HG03439 (cell line): ENCODE measurements around the gene RAVER2.
A peak's percentile ranks its signal among the peaks of the same experiment; 100 is the strongest.
"Not testable (repeated sequence)": the region's sequence is repeated elsewhere in the genome, so short reads cannot be mapped to it uniquely, and the experiment has no call there.

ENCODE experiments used
- ATAC-seq: cut with Tn5 transposase; IDR thresholded peaks from one replicate; pipeline ENCODE4 v1.9.1; 2021; ENCODE audit warnings: mild to moderate bottlenecking, moderate library complexity; ENCODE audit not compliant: unreplicated experiment

The RAVER2 gene

DNA sequence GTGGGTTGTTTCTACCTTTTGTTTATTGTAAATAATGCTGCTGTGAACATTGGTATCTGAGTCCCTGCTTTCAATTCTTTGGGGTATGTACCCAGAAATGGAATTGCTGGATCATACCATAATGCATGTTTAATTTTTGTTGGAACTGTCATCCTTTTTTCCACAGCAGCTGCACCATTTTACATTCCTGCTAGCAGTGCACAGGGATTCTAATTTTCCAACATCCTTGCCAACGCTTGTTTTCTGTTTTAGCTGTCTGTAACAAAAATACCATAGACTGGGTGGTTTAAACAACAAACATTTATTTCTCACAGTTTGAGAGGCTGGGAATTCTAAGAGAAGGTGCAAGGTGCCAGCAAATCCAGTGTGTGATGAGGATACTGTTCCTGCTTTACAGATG lies 65.1 kb downstream of the RAVER2 start:
- no peak for ATAC-seq

DNA sequence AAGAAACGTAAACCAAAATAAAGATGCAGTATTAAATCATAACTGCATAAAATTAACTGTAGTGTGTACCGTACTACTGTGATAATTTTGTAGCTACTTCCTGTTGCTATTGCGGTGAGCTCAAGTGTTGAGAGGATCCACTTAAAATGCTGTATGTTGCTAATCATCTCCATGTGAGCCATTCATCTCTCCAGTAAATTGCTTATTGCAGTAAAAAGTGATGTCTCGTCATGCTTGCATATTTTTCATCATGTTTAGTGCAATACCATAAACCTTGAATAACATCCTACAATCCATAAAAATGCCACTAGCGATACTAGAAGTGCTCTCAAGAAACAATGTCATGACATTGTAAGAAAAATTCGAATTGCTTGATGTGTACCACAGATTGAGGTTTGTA lies 66.3 kb downstream of the RAVER2 start:
- no peak for ATAC-seq

DNA sequence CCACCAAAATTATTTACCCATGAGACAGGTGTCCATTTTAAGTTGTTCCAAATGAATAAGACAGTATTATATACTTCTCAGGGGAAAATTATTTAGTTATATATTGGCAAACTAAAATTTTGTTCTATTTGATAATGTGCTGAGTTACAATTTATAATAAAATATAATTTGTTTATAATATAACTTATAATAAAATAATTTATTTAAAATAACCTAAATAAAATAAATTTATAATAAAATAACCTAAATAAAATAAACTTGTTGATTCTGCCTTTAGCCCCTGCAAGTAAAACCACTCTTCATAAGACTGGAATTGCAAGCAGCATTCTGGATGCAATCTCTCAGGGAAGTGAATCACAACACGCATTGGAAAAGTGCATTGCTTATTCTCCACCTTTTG lies 69.6 kb downstream of the RAVER2 start:
- ATAC-seq: no peak

DNA sequence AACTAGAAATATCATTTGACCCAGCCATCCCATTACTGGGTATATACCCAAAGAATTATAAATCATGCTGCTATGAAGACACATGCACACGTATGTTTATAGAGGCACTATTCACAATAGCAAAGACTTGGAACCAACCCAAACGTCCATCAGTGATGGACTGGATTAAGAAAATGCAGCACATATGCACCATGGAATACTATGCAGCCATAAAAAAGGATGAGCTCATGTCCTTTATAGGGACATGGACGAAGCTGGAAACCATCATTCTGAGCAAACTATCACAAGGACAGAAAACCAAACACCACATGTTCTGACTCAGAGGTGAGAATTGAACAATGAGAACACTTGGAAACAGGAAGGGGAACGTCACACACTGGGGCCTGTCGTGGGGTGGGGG lies 72.5 kb downstream of the RAVER2 start:
- ATAC-seq: not testable (repeated sequence)

DNA sequence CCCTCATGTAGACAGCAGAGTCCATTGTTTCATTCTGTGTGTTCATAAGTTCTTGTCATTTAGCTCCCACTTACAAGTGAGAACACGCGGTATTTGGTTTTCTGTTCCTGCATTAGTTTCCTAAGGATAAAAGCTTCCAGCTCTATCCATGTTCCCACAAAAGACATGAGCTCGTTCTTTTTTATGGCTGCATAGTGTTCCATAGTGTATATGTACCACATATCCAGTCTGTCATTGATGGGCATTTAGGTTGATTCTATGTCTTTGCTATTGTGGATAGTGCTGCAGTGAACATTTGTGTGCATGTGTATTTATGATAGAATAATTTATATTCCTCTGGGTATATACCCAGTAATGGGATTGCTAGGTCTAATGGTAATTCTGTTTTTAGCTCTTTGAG lies 75.7 kb downstream of the RAVER2 start:
- not testable (repeated sequence) for ATAC-seq

DNA sequence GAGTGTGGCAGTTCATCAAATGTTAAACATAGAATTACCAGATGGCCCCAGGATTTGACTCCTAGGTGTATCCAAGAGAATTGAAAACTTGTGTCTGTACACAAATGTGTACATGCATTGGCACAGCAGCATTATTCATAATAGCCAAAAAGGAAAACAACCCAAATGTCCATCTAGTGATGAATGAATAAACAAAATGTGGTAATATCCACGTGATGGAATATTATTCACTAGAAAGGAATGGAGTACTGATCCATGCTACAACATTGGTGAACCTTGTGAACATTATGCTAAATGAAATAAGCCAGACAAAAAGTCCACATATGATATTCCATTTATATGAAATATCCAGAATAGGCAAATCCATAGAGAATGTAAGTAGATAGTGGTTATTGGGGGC lies 77.7 kb downstream of the RAVER2 start:
- ATAC-seq: no peak

DNA sequence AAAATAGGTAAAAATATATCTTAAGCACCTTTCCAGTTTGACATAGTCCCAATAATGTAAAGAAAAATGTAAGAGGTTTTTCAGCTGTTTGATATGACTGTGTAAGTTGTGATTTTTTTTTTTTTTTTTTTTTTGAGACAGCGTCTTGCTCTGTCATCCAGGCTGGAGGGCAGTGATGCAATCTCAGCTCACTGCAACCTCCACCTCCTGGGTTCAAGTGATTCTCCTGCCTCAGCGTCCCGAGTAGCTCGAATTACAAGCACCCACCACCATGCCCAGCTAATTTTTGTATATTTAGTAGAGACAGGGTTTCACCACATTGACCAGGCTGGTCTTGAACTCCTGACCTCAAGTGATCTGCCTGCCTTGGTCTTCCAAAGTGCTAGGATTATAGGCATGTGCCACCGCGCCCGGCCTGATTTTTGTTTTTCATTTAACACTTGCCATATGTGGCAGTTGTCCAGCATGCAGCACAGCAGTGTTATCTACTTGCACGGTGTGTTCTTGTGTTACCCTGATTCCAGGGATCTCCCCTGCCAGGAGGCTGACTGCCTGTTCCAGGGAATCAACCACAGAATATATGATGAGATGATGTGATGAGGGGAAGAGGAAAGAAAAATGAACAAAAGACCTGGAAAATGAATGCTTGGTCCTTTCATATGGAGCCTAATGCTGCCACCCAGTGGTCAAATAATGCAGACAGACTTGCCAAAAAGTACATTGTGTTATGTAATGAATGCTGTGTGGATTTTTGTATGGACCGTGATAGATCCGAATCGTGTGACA lies 79.0 kb downstream of the RAVER2 start:
- ATAC-seq: no peak

DNA sequence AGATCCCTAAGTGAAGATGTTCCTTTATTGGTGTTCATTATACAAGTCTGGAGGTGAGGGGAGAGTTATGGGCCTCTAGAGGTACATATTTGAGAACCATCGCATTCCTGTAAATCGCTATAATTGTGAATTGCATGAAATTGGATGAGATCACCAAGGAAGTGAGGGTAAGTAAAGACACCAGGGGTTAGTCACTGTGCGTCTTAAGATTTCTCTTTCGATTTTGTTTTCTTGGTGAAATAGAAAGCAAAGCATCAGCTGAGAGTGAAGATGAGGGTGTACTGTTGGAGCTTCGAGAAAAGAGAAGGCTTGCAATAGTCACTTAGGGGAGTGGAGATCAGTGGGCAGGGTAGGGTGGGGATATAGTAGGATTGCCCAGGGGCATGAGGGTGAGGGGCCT lies 82.1 kb downstream of the RAVER2 start:
- ATAC-seq: peak; percentile 84

DNA sequence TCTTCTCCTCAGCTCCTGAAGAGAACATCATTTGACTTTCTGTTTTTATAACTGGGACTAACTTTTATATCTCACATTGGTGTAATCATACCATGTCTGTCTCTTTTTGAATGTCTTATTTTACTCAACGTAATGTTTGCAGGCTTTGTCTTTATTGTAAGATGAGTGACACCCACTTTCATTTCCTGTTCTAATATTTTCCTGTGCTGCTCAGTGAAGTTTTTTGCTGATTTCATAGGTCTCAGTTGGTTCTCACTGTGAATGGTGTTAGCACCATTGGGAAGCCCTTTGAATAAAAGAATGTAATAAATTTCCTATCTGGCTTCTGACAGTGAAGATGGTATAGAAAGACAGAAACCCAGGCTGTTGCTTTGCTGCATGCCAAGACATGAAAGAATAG lies 84.0 kb downstream of the RAVER2 start:
- no peak for ATAC-seq

DNA sequence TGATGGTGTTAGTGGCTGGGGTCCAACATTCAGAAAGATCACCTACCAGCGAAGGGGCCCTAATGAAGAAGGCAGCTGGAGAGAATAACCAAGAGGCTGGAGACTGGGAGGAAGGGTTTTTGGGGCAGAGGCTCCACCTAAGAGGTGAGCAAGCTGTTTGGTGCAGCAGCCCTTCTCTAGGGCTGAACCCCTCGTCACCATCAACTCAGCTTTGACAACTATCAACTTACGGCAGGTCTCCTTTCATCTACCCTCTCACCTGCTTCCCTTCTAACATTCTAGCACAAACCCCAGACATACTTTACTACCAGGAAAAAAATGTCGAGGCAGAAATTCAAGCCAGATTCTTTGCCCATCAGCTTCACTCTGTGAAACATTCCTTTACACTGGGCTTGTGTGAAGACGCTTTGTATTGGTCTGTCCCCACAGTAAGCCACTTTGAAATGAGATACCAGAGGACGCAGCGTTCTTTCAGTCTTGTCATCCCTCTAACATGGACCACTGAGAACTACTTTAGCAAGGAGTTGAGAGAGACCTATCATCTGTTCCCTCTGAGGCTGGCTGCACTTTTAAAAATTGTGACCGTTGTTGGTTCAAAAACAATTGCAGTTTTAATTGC lies 84.6 kb downstream of the RAVER2 start:
- ATAC-seq: no peak

DNA sequence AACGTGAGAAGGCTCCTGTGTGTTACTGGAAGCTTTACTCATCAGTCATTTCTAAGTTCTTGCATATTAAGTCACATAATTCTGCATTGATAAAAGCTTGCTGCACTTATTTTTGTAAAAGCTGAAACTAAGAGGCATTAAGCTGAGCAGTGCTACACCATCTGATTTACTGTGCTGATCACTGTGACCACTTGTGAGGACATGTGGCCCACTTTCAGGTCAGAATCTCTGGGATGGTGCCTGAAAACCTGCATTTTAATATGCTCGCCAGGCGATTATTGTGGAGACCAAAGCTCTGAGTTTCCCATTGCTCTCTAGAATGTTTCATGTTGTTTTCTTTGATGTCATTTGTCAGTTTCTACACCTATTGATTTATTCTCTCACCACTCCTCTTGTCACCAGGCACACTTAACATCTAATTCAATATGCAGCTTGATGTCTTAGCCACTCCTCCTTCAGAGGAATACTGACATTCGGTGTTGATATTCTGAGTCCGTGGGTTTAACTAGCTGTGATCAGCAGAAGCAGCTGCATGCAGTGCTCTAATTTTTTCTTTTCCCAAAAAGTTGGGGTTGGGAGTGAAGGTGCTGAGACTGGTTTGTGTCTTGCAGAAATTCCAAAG lies 85.3 kb downstream of the RAVER2 start:
- no peak for ATAC-seq

DNA sequence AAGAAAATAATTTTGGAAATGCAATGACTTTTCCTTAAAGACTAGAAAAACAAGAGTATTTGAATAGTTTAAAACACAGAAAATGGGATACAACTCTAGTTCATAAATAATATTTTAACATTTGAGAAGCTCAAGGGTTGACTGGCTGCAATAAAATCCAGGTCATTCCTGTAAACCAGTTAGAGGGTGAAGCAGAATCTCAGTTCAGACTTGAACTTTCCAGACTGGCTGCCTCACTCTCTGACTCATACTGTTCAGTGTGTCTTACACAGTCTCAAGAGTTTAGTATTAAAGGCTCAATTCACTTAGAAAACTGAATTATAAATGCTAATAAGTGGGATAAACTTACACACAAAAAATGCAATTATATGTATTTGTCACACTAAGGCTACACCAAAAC lies 89.9 kb downstream of the RAVER2 start:
- ATAC-seq: no peak

DNA sequence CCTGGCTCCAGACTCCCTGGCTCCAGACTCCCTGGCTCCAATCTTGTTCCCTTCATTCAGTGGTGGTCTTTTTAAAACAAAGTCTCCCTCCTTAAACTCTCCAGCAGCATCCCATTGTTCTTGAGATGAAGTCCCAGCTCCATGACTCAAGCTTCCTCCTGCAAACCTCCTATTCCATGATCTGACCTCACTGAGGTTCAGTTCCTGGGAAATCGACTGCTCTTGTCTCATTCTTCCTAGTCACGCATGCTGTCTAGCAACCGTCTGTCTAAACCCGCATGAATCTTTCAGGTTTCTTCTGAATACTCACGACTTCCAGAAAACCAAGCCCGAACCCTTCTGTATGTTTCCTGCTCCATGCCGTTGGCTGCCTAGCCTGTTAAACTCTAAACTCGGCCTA lies 91.9 kb downstream of the RAVER2 start:
- ATAC-seq: no peak

DNA sequence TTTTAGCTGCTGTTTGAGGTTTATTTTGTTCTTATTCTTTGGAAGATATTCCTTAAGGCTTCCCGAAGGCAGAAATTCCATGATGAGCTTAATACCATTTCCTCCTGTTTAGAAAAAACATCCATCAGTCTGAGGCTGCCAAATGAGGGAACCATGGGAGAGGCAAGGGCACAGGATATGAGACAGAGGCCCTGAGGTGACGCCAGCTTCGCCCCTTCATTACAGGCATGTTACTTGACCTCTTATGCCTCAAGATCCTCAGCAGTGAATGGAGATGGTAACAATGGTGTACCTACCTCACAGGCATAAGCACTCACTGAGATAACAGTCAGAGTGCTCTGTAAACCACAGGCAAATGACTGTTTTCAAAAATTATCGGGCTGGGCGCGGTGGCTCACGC lies 93.6 kb downstream of the RAVER2 start:
- ATAC-seq: no peak

DNA sequence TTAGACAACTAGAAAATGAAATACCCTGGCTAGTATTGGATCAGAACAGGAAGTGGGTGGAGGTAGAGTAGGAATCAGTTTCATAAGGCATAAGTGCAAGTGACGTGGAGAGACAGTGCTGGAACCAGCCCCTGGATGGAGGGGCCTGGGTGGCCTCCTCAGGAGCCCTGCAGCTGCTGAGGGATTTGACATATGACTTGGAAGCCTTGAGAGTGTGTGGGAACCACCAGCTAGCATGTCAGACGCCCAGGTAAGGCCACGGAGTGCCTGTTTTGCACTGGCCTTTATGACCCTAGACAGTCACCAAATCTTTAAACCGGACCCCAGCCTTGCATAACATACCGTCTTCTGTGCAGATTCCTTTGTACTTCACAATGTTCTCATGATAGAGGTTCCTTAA lies 94.4 kb downstream of the RAVER2 start:
- ATAC-seq: no peak

DNA sequence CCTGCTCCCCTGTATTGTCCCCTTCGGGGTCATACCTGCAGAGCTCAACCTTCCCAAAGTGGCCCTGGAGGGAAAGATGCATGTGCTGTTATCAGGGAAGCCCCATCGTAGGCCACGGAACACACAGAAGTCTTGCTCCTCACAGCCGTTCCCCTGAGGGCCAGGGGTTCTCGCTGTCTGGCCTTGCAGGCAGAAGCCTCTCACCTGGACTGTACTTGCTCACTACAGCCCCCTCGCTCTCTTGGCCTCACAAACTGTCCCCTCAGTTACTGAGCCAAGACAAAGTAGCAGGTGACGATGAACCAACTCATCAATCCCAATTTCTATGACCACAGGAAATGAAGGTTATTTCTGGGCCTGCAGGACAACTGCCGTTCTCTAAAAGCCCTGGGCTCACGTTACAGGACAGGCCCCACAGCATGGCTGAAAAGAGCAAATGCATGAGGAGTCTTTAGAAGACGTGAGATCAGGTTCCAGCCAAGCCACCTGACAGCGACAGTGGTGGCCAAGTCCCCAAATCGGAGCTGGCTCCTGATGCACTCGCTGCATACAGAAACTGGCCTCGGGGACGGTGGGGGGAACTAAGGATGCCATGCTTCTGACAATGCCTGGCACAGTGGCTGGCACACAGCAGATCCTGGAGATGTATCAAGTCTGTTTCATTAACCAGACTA lies 95.0 kb downstream of the RAVER2 start:
- ATAC-seq: no peak

DNA sequence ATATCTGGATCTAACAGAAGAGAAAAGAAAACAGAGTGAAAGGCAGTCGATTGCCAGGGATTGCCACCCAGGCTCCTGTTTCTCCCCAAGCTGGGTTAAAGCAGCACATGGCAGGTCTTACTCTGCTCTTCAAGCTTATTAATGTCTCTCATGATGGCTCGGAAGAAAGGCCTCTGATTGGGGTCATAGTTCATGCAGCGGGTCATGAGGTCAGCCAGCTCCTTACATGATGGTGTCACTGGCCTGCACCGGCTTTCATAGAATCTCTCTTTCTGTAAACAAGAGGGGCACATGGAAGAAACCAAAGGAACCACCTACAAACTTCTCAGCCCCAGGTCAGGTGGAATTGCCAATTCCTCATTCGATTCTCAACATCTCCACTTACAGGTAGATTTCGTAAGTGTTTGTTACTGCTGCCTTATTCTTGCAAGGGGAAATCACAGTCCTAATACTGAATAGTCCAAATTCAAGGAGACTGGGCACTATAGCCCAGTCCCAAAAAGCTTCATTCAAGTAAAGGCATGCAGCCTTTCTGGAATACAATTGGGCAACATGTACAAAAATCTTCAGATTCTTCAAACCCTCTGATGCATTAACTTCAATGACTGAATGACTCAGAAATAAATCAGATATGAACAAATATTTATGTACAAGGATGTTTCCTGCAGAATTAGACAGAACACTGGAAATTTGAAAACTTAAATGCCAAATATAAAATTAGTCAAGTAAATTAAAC lies 96.6 kb downstream of the RAVER2 start:
- ATAC-seq: no peak

DNA sequence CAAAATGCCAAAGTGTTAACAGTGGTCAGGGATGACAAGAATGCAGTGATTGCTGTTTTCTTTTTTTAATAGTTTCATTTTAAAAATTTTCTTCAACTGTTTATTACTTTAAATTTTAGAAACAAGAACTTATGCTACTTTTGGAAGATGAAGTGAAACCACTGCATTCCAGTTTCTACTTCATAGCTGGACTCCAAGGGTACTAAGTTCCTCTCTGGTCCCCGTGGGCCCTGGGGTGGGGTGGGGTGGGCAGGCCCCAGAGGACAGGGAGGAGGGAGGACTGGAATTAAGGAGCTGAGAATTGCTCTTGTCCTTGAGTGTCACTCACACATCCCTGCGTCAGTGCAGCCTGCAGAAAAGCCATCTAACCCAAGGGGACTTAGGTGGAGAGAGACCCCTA lies 97.3 kb downstream of the RAVER2 start:
- ATAC-seq: no peak

DNA sequence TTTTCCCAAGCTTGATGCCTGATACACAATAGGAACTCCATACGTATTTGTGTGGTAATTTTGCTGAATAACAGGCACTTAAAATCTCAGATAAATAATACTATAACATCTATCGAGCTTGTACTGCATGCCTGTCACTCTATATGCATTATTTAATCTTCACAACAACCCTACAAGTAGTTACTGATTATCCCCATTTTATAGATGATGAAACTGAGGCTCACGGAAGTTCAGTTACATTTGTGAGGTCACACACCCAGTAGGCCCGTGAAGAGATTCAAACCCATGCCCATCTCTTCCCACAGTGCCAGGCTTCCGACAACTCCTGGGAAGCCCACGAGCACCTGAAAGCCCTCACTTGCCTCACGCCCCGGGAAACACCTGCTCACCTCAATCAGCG lies 98.8 kb downstream of the RAVER2 start:
- no peak for ATAC-seq

DNA sequence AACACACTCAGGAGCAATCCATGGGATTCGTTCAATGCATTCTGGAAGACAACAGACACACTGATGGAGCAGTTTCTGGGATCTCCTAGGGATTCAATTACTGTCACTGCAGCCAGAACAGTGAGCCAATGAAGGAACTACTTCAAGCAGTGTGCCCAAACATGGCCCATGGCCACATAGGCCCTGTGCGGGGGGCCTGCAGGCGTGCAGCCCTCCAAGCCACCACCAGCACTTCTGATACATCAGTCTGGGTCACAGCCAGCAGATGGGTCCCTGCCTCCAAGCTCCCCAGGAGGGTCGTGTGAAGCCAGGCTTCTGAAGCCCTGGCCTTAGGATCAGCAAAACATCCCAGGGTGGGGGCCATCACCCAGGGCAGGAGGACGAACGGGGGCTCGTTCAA lies 99.3 kb downstream of the RAVER2 start:
- ATAC-seq: no peak

DNA sequence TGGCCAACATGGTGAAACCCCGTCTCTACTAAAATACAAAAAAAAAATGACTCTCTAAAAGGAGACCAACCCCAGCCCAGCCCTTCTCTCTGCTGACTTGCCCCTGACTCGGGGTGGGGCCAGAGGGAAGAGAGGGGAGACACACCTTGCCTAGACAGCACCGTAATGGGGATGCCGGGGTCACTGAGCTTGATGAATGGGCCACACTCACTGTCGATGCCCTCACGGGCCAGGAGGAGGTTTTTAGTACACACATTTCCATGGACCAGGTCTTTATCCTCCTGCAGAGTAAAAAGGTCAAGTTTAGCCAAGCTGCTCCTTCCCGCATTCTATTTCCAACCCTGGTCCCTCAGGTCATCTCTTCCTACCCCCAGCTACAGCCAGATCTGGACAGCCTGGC lies 99.7 kb downstream of the RAVER2 start:
- ATAC-seq: no peak
